Esophagus squamous epithelium (tissue), 5 donors: ENCODE results near the gene HIRIP3. TPM values are rescaled to one million over a fixed set of nuclear protein-coding genes. Genes with fewer than 3 reads are reported as not detected.

ENCODE experiments used
- DNase-seq: peaks from one replicate; lab custom pipeline; 2025; lab: John Stamatoyannopoulos, UW
- H3K27ac ChIP-seq, 4 donors: fragments of 200-600 bp; sonication (generic); one replicate each; pipeline ENCODE4 v1.5.1; 2016 to 2019; ENCODE audit warnings: mild to moderate bottlenecking in 1 of 4
- H3K27me3 ChIP-seq, 4 donors: fragments of 200-600 bp; sonication (generic); 1 replicate in 3 of 4; 2 replicates in 1 of 4; pipeline versions ENCODE4 v1.5.1 to v1.6.0; 2017 to 2021; ENCODE audit warnings: antibody characterized with exemption in 1 of 4
- H3K36me3 ChIP-seq, 3 donors: fragments of 200-600 bp; sonication (generic); one replicate each; pipeline ENCODE4 v1.5.1; 2016 to 2019
- H3K4me1 ChIP-seq, 3 donors: fragments of 200-600 bp; sonication (generic); one replicate each; pipeline ENCODE4 v1.5.1; 2017 to 2019
- H3K4me3 ChIP-seq, 4 donors: fragments of 200-600 bp; sonication (generic); 1 replicate in 3 of 4; 2 replicates in 1 of 4; pipeline ENCODE4 v1.5.1; 2016 to 2019; ENCODE audit warnings: mild to moderate bottlenecking in 2 of 4, moderate library complexity in 1 of 4
- H3K9me3 ChIP-seq, 3 donors: fragments of 200-600 bp; sonication (generic); one replicate each; pipeline ENCODE4 v1.5.1; 2016 to 2019
- CTCF ChIP-seq, 6 experiments: fragments of 450-650 bp in 4 of 6; fragments of 200-600 bp in 2 of 6; sonication (generic) in 2 of 6; IDR thresholded peaks; one replicate each; pipeline ENCODE4 v1.5.1; 2016 to 2019; ENCODE audit warnings: antibody characterized with exemption in 6 of 6, mild to moderate bottlenecking in 4 of 6, moderate library complexity in 4 of 6
- POLR2A ChIP-seq, 4 donors: fragments of 450-650 bp; IDR thresholded peaks; one replicate each; pipeline ENCODE4 v1.6.1; 2017; ENCODE audit warnings: antibody characterized with exemption in 4 of 4, mild to moderate bottlenecking in 4 of 4, moderate library complexity in 3 of 4
- WGBS, 2 donors: methylation state at CpG; one replicate each; pipeline ENCODE4 v1.1.5; 2018; 5-methylcytosine and 5-hydroxymethylcytosine counted together
- intact Hi-C: fragments of 100-400 bp; cut with DNase I; formaldehyde crosslinking; loops from one replicate; pipeline ENCODE4 v1.15.0; 2022
- total RNA-seq, 4 donors: library from RNA; depleted of rRNA; stranded (reverse); fragments of >200 nt; gene quantifications; one replicate each; pipeline ENCODE4 v1.1.0, GENCODE V29; 2016
- donor health status: DM: yes; HTN: yes; CAD: no.

The HIRIP3 gene
- total RNA-seq, 4 donors from 2014 or later: 5.1 to 12.8 (median 9.7) TPM

- peaks cover 37 to 97% (median 72%) of the 10 kb centered on the region in 3 donors for H3K36me3 ChIP-seq
- H3K4me1 ChIP-seq: peaks cover 3 to 13% (median 6%) of the 10 kb centered on the region in 3 donors
- 83 to 88% methylated on average over 16 to 23 of the region's 23 CpGs for WGBS, 2 donors
- intact Hi-C loops: no loop called here
- DNase-seq: no peak
- TF ChIP-seq POLR2A (IDR thresholded peaks at IDR 0.05) (no peak), CTCF (IDR thresholded peaks at IDR 0.05) (no peak)
- H3K4me3 ChIP-seq: no peak overlapping the region
- no peaks in the 10 kb centered on the region for H3K9me3 ChIP-seq
- H3K27ac ChIP-seq: no peak overlapping the region
- H3K27me3 ChIP-seq: no peaks in the 10 kb centered on the region
These were observed 6.1 kb downstream of the HIRIP3 start for GRCh38 chr16:29989111-29989858.

GRCh38 chr16:29988346-29989075 is 6.9 kb downstream of the HIRIP3 start:
- no peak for DNase-seq
- Histone ChIP-seq H3K36me3 (peaks cover 43 to 100% (median 80%) of the 10 kb centered on the region in 3 donors), H3K27me3 (no peaks in the 10 kb centered on the region), H3K4me1 (peaks cover 0 to 5% (median 0%) of the 10 kb centered on the region in 3 donors), H3K27ac (no peak overlapping the region), H3K9me3 (no peaks in the 10 kb centered on the region), H3K4me3 (no peak overlapping the region)
- intact Hi-C loops: no loop called here
- 83 to 89% methylated on average over 16 of the region's 17 CpGs for WGBS, 2 donors
- TF ChIP-seq POLR2A (IDR thresholded peaks at IDR 0.05) (no peak), CTCF (IDR thresholded peaks at IDR 0.05) (no peak)

- WGBS, 2 donors: 81 to 92% methylated on average over 3 to 5 of the region's 35 CpGs
- Histone ChIP-seq H3K9me3 (no peaks in the 10 kb centered on the region), H3K27ac (no peak overlapping the region), H3K27me3 (no peaks in the 10 kb centered on the region), H3K4me1 (no peaks in the 10 kb centered on the region), H3K36me3 (peaks cover 53 to 100% (median 81%) of the 10 kb centered on the region in 3 donors), H3K4me3 (no peak overlapping the region)
- DNase-seq: no peak
- TF ChIP-seq POLR2A (IDR thresholded peaks at IDR 0.05) (no peak), CTCF (IDR thresholded peaks at IDR 0.05) (no peak)
- intact Hi-C loops: no loop called here
These were observed 7.9 kb downstream of the HIRIP3 start for GRCh38 chr16:29987371-29988085.

- no peaks in the 10 kb centered on the region for H3K4me1 ChIP-seq
- WGBS, 2 donors: 93 to 100% methylated on average over 1 to 3 of the region's 5 CpGs
- no peak overlapping the region for H3K27ac ChIP-seq
- TF ChIP-seq POLR2A (IDR thresholded peaks at IDR 0.05) (no peak), CTCF (IDR thresholded peaks at IDR 0.05) (no peak)
- H3K9me3 ChIP-seq: no peaks in the 10 kb centered on the region
- H3K4me3 ChIP-seq: no peak overlapping the region
- no peak for DNase-seq
- H3K27me3 ChIP-seq: no peaks in the 10 kb centered on the region
- H3K36me3 ChIP-seq: peaks cover 56 to 100% (median 82%) of the 10 kb centered on the region in 3 donors
- intact Hi-C loops: no loop called here
These were observed 8.5 kb downstream of the HIRIP3 start for GRCh38 chr16:29986931-29987330.
